ENCODE measurements around the gene UGT3A2. TPM values are rescaled to one million over a fixed set of nuclear protein-coding genes. Genes with fewer than 3 reads are reported as not detected.

UGT3A2 gene
- total RNA-seq, 1 experiment from 2014 or later: not detected

GRCh38 chr5:36013182-36013581 lies 53.5 kb downstream of the UGT3A2 start:
- no peak for DNase-seq (ENCODE audit: low read depth)

- no peak for DNase-seq (ENCODE audit: low read depth)
Measured at GRCh38 chr5:36009698-36010097, 57.0 kb downstream of the UGT3A2 start.

GRCh38 chr5:36007366-36007765 lies 59.3 kb downstream of the UGT3A2 start:
- no peak for DNase-seq (ENCODE audit: low read depth)

- DNase-seq (ENCODE audit: low read depth): no peak
Measured at GRCh38 chr5:36006163-36006562, 60.5 kb downstream of the UGT3A2 start.

- DNase-seq (ENCODE audit: low read depth): no peak
Measured at GRCh38 chr5:36001032-36001431, 65.7 kb downstream of the UGT3A2 start.

GRCh38 chr5:35999547-35999946 lies 67.1 kb downstream of the UGT3A2 start:
- no peak for DNase-seq (ENCODE audit: low read depth)

GRCh38 chr5:35996076-35996475 lies 70.6 kb downstream of the UGT3A2 start:
- no peak for DNase-seq (ENCODE audit: low read depth)

- no peak for DNase-seq (ENCODE audit: low read depth)
Measured at GRCh38 chr5:35990941-35991611, 75.6 kb downstream of the UGT3A2 start, which contains the start of gene UGT3A1. TSS of gene UGT3A1 (minus strand) at chr5:35991390. CDS start at chr5:35991240, 150 bp downstream.

GRCh38 chr5:35990520-35990919 lies 76.2 kb downstream of the UGT3A2 start:
- DNase-seq (ENCODE audit: low read depth): no peak

- no peak for DNase-seq (ENCODE audit: low read depth)
Measured at GRCh38 chr5:35988529-35988928, 78.2 kb downstream of the UGT3A2 start.

GRCh38 chr5:35987776-35988175 lies 78.9 kb downstream of the UGT3A2 start:
- DNase-seq (ENCODE audit: low read depth): no peak

Small RNAs within 50 kb of the gene (small RNA-seq; reads per million reads assigned to genes)
- gene AC016612.1: not detected

Other genes with a start within 250 kb of the UGT3A2 start
- gene IL7R, start 210.0 kb downstream of the UGT3A2 start, total RNA-seq (2014; rRNA removed; shearing (Covaris generic)): 12.2 and 13.9 TPM in 2 replicates
- gene CAPSL, start 128.3 kb downstream of the UGT3A2 start, total RNA-seq (2014; rRNA removed; shearing (Covaris generic)): 0.43 and 0.61 TPM in 2 replicates
- gene UGT3A1, start 75.5 kb downstream of the UGT3A2 start, total RNA-seq (2014; rRNA removed; shearing (Covaris generic)): not detected in 2 replicates
- 3.9 and 8.0 TPM in 2 replicates for gene LMBRD2, start 85.0 kb upstream of the UGT3A2 start, total RNA-seq (2014; rRNA removed; shearing (Covaris generic))
- gene SKP2, start 85.2 kb upstream of the UGT3A2 start, total RNA-seq (2014; rRNA removed; shearing (Covaris generic)): 80.6 and 84.1 TPM in 2 replicates
- gene NADK2, start 175.0 kb upstream of the UGT3A2 start, total RNA-seq (2014; rRNA removed; shearing (Covaris generic)): 23.5 and 28.4 TPM in 2 replicates
- 0.18 and 0.50 TPM in 2 replicates for gene RANBP3L, start 235.0 kb upstream of the UGT3A2 start, total RNA-seq (2014; rRNA removed; shearing (Covaris generic))

All from HT1080 (cell line).